Parathyroid adenoma (tissue), 2 donors: ENCODE results near the gene TENT5C.

Experiments
- H2AFZ ChIP-seq: fragments of 300-600 bp; sonication (generic); one replicate; pipeline ENCODE4 v1.7.0; 2017; ENCODE audit warnings: antibody characterized with exemption, mild to moderate bottlenecking
- H3K27ac ChIP-seq: fragments of 300-600 bp; sonication (generic); one replicate; pipeline ENCODE4 v1.7.0; 2017
- H3K27me3 ChIP-seq: fragments of 300-600 bp; sonication (generic); one replicate; pipeline ENCODE4 v1.7.0; 2017; ENCODE audit warnings: low read length; ENCODE audit not compliant: control insufficient read depth, insufficient read depth
- H3K36me3 ChIP-seq: fragments of 300-600 bp; sonication (generic); one replicate; pipeline ENCODE4 v1.7.0; 2017; ENCODE audit warnings: low read length; ENCODE audit not compliant: control insufficient read depth, insufficient read depth
- H3K4me1 ChIP-seq: fragments of 300-600 bp; sonication (generic); one replicate; pipeline ENCODE4 v1.7.0; 2017; ENCODE audit warnings: control low read depth
- H3K4me2 ChIP-seq: fragments of 300-600 bp; sonication (generic); one replicate; pipeline ENCODE4 v1.7.0; 2017; ENCODE audit warnings: low read length
- H3K4me3 ChIP-seq: fragments of 300-600 bp; sonication (generic); one replicate; pipeline ENCODE4 v1.7.0; 2017; ENCODE audit warnings: low read depth, low read length
- H3K79me2 ChIP-seq: fragments of 300-600 bp; sonication (generic); one replicate; pipeline ENCODE4 v1.7.0; 2017; ENCODE audit warnings: control low read depth
- H3K9ac ChIP-seq: fragments of 300-600 bp; sonication (generic); one replicate; pipeline ENCODE4 v1.7.0; 2017; ENCODE audit warnings: mild to moderate bottlenecking
- H3K9me3 ChIP-seq: fragments of 300-600 bp; sonication (generic); one replicate; pipeline ENCODE4 v1.7.0; 2017; ENCODE audit warnings: low read length; ENCODE audit not compliant: control insufficient read depth
- CTCF ChIP-seq: fragments of 300-600 bp; sonication (generic); IDR thresholded peaks from one replicate; pipeline ENCODE4 v1.7.0; 2017; ENCODE audit warnings: antibody characterized with exemption, mild to moderate bottlenecking
- donor health status: primary hyperparathyroidism.

TENT5C gene

GRCh38 chr1:117592155-117592554, 13.7 kb upstream of the TENT5C start:
- no peaks in the 10 kb centered on the region for H3K79me2 ChIP-seq
- H3K4me2 ChIP-seq = no peak overlapping the region
- H3K27me3 ChIP-seq = no peaks in the 10 kb centered on the region
- H3K4me3 ChIP-seq = no peak overlapping the region
- H3K36me3 ChIP-seq = no peaks in the 10 kb centered on the region
- no peak overlapping the region for H2AFZ ChIP-seq
- no peaks in the 10 kb centered on the region for H3K4me1 ChIP-seq
- no peak for TF ChIP-seq CTCF
- no peaks in the 10 kb centered on the region for H3K9me3 ChIP-seq
- no peak overlapping the region for H3K9ac ChIP-seq
- no peak overlapping the region for H3K27ac ChIP-seq

- TF ChIP-seq CTCF = no peak
- H3K9me3 ChIP-seq = no peaks in the 10 kb centered on the region
- no peak overlapping the region for H3K4me2 ChIP-seq
- H3K36me3 ChIP-seq = no peaks in the 10 kb centered on the region
- H3K27ac ChIP-seq = no peak overlapping the region
- H2AFZ ChIP-seq = no peak overlapping the region
- no peak overlapping the region for H3K9ac ChIP-seq
- no peaks in the 10 kb centered on the region for H3K79me2 ChIP-seq
- H3K4me3 ChIP-seq = no peak overlapping the region
- no peaks in the 10 kb centered on the region for H3K4me1 ChIP-seq
- no peaks in the 10 kb centered on the region for H3K27me3 ChIP-seq
Measured at GRCh38 chr1:117594261-117594990, 11.4 kb upstream of the TENT5C start.

GRCh38 chr1:117596023-117596720, 9.7 kb upstream of the TENT5C start:
- Histone ChIP-seq H3K27ac (no peak overlapping the region), H3K9me3 (no peaks in the 10 kb centered on the region), H3K4me3 (no peak overlapping the region), H3K9ac (no peak overlapping the region), H3K79me2 (no peaks in the 10 kb centered on the region), H3K4me1 (no peaks in the 10 kb centered on the region), H2AFZ (no peak overlapping the region), H3K36me3 (no peaks in the 10 kb centered on the region), H3K27me3 (no peaks in the 10 kb centered on the region), H3K4me2 (no peak overlapping the region)
- TF ChIP-seq CTCF = no peak

- no peak overlapping the region for H3K4me2 ChIP-seq
- no peaks in the 10 kb centered on the region for H3K79me2 ChIP-seq
- H3K27ac ChIP-seq = no peak overlapping the region
- no peaks in the 10 kb centered on the region for H3K27me3 ChIP-seq
- no peaks in the 10 kb centered on the region for H3K4me1 ChIP-seq
- H3K36me3 ChIP-seq = no peaks in the 10 kb centered on the region
- no peak for TF ChIP-seq CTCF
- no peak overlapping the region for H3K9ac ChIP-seq
- no peak overlapping the region for H2AFZ ChIP-seq
- H3K9me3 ChIP-seq = no peaks in the 10 kb centered on the region
- no peak overlapping the region for H3K4me3 ChIP-seq
Measured at GRCh38 chr1:117598489-117598888, 7.4 kb upstream of the TENT5C start.
